Neural progenitor cell (in vitro differentiated cells): ENCODE results near the gene KAZN.

ENCODE experiments used
- EZH2phosphoT487 ChIP-seq: fragments of 200-600 bp; sonication (generic); IDR thresholded peaks from 2 replicates; pipeline ENCODE4 v1.6.1; 2017; ENCODE audit warnings: antibody characterized with exemption
- TF ChIP-seq, protein P1 (sequence below): fragments of 200-600 bp; sonication (generic); IDR thresholded peaks from 2 replicates; pipeline ENCODE4 v1.5.1; 2017; ENCODE audit warnings: antibody characterized with exemption, mild to moderate bottlenecking

DNA sequence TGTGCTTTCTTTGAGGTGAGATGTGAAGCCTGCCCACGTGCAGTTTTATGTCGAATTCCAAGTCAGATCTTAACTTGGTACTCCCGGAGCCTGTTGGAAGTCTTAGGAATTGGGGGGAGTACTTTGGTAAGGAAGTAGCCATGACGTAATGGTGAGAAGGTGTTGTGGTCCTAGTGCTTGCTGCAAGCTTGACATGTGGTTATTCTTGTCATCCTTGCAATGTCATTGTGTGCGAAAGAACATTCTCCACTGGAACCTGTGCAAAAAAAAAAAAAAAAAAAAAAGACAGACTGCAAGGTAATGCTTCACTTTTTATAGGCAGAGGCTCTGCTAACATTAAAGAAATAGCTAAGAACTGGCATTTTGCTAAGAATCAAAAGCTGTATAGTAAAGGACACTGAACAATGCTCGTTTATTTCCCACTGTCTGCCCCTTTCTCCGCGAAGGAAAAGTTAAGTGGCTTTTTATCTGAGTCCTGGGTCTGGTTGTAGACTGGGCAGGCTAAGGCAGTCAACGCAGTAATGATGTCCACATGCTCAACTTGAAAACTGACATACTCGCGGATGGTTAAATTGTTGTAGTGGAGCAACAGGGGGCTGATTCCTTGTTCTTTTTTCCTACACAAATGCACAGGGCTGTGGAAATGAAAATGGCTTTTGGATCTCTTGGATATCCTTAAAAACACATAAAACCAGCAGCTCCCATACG, 2.1 kb downstream of the KAZN start:
- TF ChIP-seq, protein P1, sequence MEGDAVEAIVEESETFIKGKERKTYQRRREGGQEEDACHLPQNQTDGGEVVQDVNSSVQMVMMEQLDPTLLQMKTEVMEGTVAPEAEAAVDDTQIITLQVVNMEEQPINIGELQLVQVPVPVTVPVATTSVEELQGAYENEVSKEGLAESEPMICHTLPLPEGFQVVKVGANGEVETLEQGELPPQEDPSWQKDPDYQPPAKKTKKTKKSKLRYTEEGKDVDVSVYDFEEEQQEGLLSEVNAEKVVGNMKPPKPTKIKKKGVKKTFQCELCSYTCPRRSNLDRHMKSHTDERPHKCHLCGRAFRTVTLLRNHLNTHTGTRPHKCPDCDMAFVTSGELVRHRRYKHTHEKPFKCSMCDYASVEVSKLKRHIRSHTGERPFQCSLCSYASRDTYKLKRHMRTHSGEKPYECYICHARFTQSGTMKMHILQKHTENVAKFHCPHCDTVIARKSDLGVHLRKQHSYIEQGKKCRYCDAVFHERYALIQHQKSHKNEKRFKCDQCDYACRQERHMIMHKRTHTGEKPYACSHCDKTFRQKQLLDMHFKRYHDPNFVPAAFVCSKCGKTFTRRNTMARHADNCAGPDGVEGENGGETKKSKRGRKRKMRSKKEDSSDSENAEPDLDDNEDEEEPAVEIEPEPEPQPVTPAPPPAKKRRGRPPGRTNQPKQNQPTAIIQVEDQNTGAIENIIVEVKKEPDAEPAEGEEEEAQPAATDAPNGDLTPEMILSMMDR, result no peak
- no peak for TF ChIP-seq EZH2phosphoT487
